H1 (cell line): ENCODE data around the gene ZNF487. TPM values are rescaled to one million over a fixed set of nuclear protein-coding genes. Genes with fewer than 3 reads are reported as not detected.

Experiments
- BCL11A ChIP-seq, 2 experiments: IDR thresholded peaks; one replicate each; pipeline ENCODE4 v1.6.1; 2011; ENCODE audit warnings: low read depth in 2 of 2, low read length in 2 of 2, mild to moderate bottlenecking in 2 of 2
- EP300 ChIP-seq, 2 experiments: IDR thresholded peaks; 1 replicate in 1 of 2; 2 replicates in 1 of 2; pipeline ENCODE4 v1.6.1; 2011 to 2012; ENCODE audit warnings: low read depth in 2 of 2, low read length in 2 of 2, mild to moderate bottlenecking in 2 of 2, borderline replicate concordance in 1 of 2, inconsistent platforms in 1 of 2, moderate library complexity in 1 of 2
- GABPA ChIP-seq: IDR thresholded peaks from 2 replicates; pipeline ENCODE4 v1.6.1; 2011; ENCODE audit warnings: mild to moderate bottlenecking, low read length, moderate library complexity, borderline replicate concordance; ENCODE audit not compliant: insufficient read depth
- HDAC2 ChIP-seq, 2 experiments: fragments of 300-600 bp in 1 of 2; sonication (generic) in 1 of 2; IDR thresholded peaks; 2 replicates each; pipeline ENCODE4 v1.6.1; 2011 to 2012; ENCODE audit warnings: low read depth in 2 of 2, low read length in 2 of 2, mild to moderate bottlenecking in 2 of 2, moderate library complexity in 2 of 2, borderline replicate concordance in 1 of 2, inconsistent platforms in 1 of 2
- HDAC6 ChIP-seq: IDR thresholded peaks from one replicate; pipeline ENCODE4 v1.7.1; 2012; ENCODE audit warnings: low read depth, mild to moderate bottlenecking, inconsistent platforms, low read length, moderate library complexity
- PHF8 ChIP-seq: fragments of 200-600 bp; sonication (generic); conservative IDR thresholded peaks from 2 replicates; pipeline ENCODE4 v1.7.1; 2012; ENCODE audit warnings: low read depth, mild to moderate bottlenecking, inconsistent platforms, low read length, moderate library complexity
- POLR2A ChIP-seq, 2 experiments: IDR thresholded peaks; 1 replicate in 1 of 2; 2 replicates in 1 of 2; pipeline ENCODE4 v1.6.1; 2011; ENCODE audit warnings: low read depth in 2 of 2, low read length in 2 of 2, mild to moderate bottlenecking in 2 of 2; ENCODE audit errors: control extremely low read depth in 1 of 2
- POLR2AphosphoS5 ChIP-seq: IDR thresholded peaks from 2 replicates; pipeline ENCODE4 v1.6.1; 2011; ENCODE audit warnings: low read depth, low read length
- RBBP5 ChIP-seq: IDR thresholded peaks from 2 replicates; pipeline ENCODE4 v1.7.1; 2012; ENCODE audit warnings: low read depth, mild to moderate bottlenecking, inconsistent platforms, low read length, moderate library complexity, borderline replicate concordance
- SIX5 ChIP-seq: IDR thresholded peaks from 2 replicates; pipeline ENCODE4 v1.6.1; 2011; ENCODE audit warnings: mild to moderate bottlenecking, low read depth, low read length
- SP4 ChIP-seq: IDR thresholded peaks from 2 replicates; pipeline ENCODE4 v1.6.1; 2012; ENCODE audit warnings: low read length, inconsistent platforms
- TAF1 ChIP-seq: IDR thresholded peaks from 2 replicates; pipeline ENCODE4 v1.6.1; 2011; ENCODE audit warnings: mild to moderate bottlenecking, low read depth, low read length
- TAF7 ChIP-seq: optimal IDR thresholded peaks from 2 replicates; pipeline ENCODE3; 2011; ENCODE audit warnings: low read depth, mild to moderate bottlenecking, inconsistent platforms, low read length, moderate library complexity, borderline replicate concordance
- ZNF274 ChIP-seq: IDR thresholded peaks from 2 replicates; pipeline ENCODE4 v1.7.0; 2012; ENCODE audit warnings: low read length, borderline replicate concordance; ENCODE audit errors: extremely low read depth
- polyA plus RNA-seq, 7 experiments: library from polyadenylated mRNA; depleted of rRNA in 3 of 7; stranded (reverse) in 5 of 7; unstranded in 2 of 7; fragments of >200 nt in 5 of 7; fragments of 200-250 nt in 2 of 7; gene quantifications; 1 replicate in 5 of 7; 2 replicates in 1 of 7; 4 replicates in 1 of 7; pipeline versions ENCODE4 v1.2.1 to v1.2.3, GENCODE V29; 2011 to 2013; ENCODE audit warnings: missing spikeins in 2 of 7, mixed read lengths in 2 of 7
- total RNA-seq: library from RNA; stranded (reverse); fragmentation: NEBNext Ultra II Directional; extraction: Animal tissue kit (Norgen Biotek cat#: 25700); gene quantifications from 2 replicates; pipeline ENCODE4 v1.2.1, GENCODE V29; 2021

ZNF487 gene
- total and polyA plus RNA-seq, 2 of the 8 experiments (the other 6 are each of a cell fraction or from before 2014, with no cell fraction given): 1.9 to 2.5 TPM

DNA sequence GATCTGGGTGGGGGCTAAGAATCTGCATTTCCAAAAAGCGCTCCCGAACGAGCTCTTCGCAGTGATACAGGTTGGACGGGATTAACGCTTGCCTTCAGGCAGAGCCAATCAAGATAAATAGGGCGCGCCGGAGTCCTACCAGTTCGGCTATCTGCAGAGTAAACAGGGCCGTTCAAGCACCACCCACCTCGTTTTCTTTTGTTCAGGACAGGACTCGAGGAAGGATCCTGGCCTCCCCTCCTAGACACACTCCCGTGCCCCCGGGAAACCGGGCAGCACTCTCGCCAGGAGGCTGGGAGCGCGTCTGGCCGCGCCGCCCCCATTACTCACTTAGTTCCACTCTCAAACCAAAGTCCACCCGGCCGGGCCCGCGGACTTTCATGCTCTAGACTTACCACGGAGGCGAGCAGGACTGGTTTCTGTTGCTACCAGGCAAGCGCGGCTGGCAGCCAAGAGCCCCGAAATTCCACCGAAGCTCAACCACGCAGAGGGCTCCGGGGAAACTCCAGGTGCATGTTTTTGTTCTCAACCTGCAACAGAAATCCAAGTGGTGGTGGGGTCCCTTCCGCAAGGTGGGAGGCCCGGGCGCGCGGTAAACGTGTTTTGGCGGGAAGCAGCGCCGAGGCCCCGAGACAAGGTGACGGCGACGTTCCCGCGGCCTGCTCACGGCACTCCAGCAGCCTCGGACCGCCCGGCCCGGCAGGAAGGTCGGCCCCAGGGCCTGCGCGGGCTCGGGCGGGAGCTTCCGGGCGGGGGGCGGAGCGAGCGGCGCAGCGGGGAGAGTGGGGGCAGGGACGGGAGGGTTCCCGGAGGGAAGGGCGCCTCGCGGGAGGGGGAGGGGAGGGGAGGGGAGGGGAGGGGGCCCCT, 40.6 kb upstream of the ZNF487 start (continued):
- peak; percentile 29 for TF ChIP-seq PHF8
- peak; percentile 69 for TF ChIP-seq TAF1
- no peak for TF ChIP-seq SIX5
- no peak for TF ChIP-seq EP300 (IDR thresholded peaks at IDR 0.05; ENCODE audit: borderline replicate concordance in 1 of 2, low read depth in 2 of 2, low read length in 2 of 2)
- TF ChIP-seq ZNF274: no peak
- TF ChIP-seq SP4: no peak
- TF ChIP-seq BCL11A (IDR thresholded peaks at IDR 0.05; ENCODE audit: low read depth in 2 of 2, low read length in 2 of 2): no peak
- TF ChIP-seq HDAC6: no peak
- TF ChIP-seq HDAC2 (IDR thresholded peaks at IDR 0.05; ENCODE audit: borderline replicate concordance in 1 of 2, low read depth in 2 of 2, low read length in 2 of 2): no peak
- peak; percentile 5 for TF ChIP-seq TAF7
- TF ChIP-seq POLR2AphosphoS5: peak; percentile 65
- TF ChIP-seq POLR2A (IDR thresholded peaks at IDR 0.05; ENCODE audit: control extremely low read depth in 1 of 2, low read depth in 2 of 2, low read length in 2 of 2): peak; percentile 55 to 59
- TF ChIP-seq GABPA: no peak
- no peak for TF ChIP-seq RBBP5
